GM23338 (cell line): ENCODE measurements around the gene NOSTRIN.

Source experiments
- CREB1 ChIP-seq: fragments of 250-450 bp; sonication (Bioruptor Pico); IDR thresholded peaks from 2 replicates; pipeline ENCODE4 v1.5.0; 2020; ENCODE audit warnings: low read depth, mild to moderate bottlenecking, moderate library complexity
- CTCF ChIP-seq, 2 experiments: fragments of 200-600 bp in 1 of 2; sonication (generic) in 1 of 2; conservative IDR thresholded peaks; 2 replicates each; pipeline versions ENCODE4 v1.5.1 to v1.6.1; 2016 to 2017; ENCODE audit warnings: antibody characterized with exemption in 2 of 2, low read depth in 2 of 2, mild to moderate bottlenecking in 2 of 2, moderate library complexity in 1 of 2
- EZH2 ChIP-seq: fragments of 200-600 bp; sonication (generic); IDR thresholded peaks from one replicate; pipeline ENCODE4 v1.8.0; 2017; ENCODE audit warnings: antibody characterized with exemption, mild to moderate bottlenecking, low read depth; ENCODE audit not compliant: unreplicated experiment
- EZH2phosphoT487 ChIP-seq: fragments of 200-600 bp; sonication (generic); IDR thresholded peaks from one replicate; pipeline ENCODE4 v1.8.1; 2018; ENCODE audit warnings: antibody characterized with exemption; ENCODE audit not compliant: unreplicated experiment
- JUNB ChIP-seq: IDR thresholded peaks from one replicate; pipeline ENCODE4 v1.6.1; 2016; ENCODE audit warnings: antibody characterized with exemption; ENCODE audit not compliant: unreplicated experiment
- POLR2AphosphoS5 ChIP-seq: IDR thresholded peaks from 2 replicates; pipeline ENCODE4 v1.6.1; 2016; ENCODE audit warnings: antibody characterized with exemption, low read depth
- STAT1 ChIP-seq: IDR thresholded peaks from one replicate; pipeline ENCODE4 v1.6.1; 2016; ENCODE audit warnings: antibody characterized with exemption; ENCODE audit not compliant: unreplicated experiment
- ZNF114 ChIP-seq: fragments of 250-450 bp; sonication (Bioruptor Pico); IDR thresholded peaks from 2 replicates; pipeline ENCODE4 v1.5.0; 2020; ENCODE audit warnings: mild to moderate bottlenecking, moderate library complexity
- ZNF331 ChIP-seq: fragments of 250-450 bp; sonication (Bioruptor Pico); IDR thresholded peaks from 2 replicates; pipeline ENCODE4 v1.5.0; 2020; ENCODE audit warnings: low read depth, mild to moderate bottlenecking, moderate library complexity
- TF ChIP-seq, protein P1 (sequence below): IDR thresholded peaks from one replicate; pipeline ENCODE4 v1.6.1; 2018; ENCODE audit warnings: antibody characterized with exemption; ENCODE audit not compliant: unreplicated experiment
- TF ChIP-seq, protein P2 (sequence below): IDR thresholded peaks from 2 replicates; pipeline ENCODE4 v1.6.1; 2016; ENCODE audit warnings: antibody characterized with exemption

- TF ChIP-seq EZH2 (no peak), CTCF (conservative IDR thresholded peaks at IDR 0.05; ENCODE audit: low read depth in 2 of 2) (no peak), EZH2phosphoT487 (no peak), JUNB (no peak), POLR2AphosphoS5 (no peak), ZNF114 (CRISPR knock-in tag) (no peak), ZNF331 (CRISPR knock-in tag) (no peak), CREB1 (no peak), STAT1 (no peak)
- TF ChIP-seq, protein P1, sequence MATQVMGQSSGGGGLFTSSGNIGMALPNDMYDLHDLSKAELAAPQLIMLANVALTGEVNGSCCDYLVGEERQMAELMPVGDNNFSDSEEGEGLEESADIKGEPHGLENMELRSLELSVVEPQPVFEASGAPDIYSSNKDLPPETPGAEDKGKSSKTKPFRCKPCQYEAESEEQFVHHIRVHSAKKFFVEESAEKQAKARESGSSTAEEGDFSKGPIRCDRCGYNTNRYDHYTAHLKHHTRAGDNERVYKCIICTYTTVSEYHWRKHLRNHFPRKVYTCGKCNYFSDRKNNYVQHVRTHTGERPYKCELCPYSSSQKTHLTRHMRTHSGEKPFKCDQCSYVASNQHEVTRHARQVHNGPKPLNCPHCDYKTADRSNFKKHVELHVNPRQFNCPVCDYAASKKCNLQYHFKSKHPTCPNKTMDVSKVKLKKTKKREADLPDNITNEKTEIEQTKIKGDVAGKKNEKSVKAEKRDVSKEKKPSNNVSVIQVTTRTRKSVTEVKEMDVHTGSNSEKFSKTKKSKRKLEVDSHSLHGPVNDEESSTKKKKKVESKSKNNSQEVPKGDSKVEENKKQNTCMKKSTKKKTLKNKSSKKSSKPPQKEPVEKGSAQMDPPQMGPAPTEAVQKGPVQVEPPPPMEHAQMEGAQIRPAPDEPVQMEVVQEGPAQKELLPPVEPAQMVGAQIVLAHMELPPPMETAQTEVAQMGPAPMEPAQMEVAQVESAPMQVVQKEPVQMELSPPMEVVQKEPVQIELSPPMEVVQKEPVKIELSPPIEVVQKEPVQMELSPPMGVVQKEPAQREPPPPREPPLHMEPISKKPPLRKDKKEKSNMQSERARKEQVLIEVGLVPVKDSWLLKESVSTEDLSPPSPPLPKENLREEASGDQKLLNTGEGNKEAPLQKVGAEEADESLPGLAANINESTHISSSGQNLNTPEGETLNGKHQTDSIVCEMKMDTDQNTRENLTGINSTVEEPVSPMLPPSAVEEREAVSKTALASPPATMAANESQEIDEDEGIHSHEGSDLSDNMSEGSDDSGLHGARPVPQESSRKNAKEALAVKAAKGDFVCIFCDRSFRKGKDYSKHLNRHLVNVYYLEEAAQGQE, result no peak
- TF ChIP-seq, protein P2, sequence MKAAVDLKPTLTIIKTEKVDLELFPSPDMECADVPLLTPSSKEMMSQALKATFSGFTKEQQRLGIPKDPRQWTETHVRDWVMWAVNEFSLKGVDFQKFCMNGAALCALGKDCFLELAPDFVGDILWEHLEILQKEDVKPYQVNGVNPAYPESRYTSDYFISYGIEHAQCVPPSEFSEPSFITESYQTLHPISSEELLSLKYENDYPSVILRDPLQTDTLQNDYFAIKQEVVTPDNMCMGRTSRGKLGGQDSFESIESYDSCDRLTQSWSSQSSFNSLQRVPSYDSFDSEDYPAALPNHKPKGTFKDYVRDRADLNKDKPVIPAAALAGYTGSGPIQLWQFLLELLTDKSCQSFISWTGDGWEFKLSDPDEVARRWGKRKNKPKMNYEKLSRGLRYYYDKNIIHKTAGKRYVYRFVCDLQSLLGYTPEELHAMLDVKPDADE, result no peak
Observed at GRCh38 chr2:168884975-168885374, 82.5 kb downstream of the NOSTRIN start.
